HFFc6 (cell line): ENCODE data around the gene LIX1L. TPM values are rescaled to one million over a fixed set of nuclear protein-coding genes. Genes with fewer than 3 reads are reported as not detected.
A peak's percentile ranks its signal among the peaks of the same experiment; 100 is the strongest.

Experiments
- DNase-seq: peaks from one replicate; pipeline ENCODE4 v3.0.0-alpha.2; 2018
- H3K27ac Mint-ChIP-seq: 2 replicates; pipeline ENCODE4 v1.8.0; 2020; ENCODE audit warnings: mild to moderate bottlenecking, mixed read lengths
- H3K27me3 Mint-ChIP-seq: 2 replicates; pipeline ENCODE4 v1.8.0; 2021; ENCODE audit warnings: mild to moderate bottlenecking, moderate library complexity, mixed read lengths; ENCODE audit not compliant: insufficient read depth
- H3K36me3 Mint-ChIP-seq: 2 replicates; pipeline ENCODE4 v1.8.0; 2021; ENCODE audit warnings: low read depth, mixed read lengths
- H3K4me1 Mint-ChIP-seq: 2 replicates; pipeline ENCODE4 v1.8.0; 2020; ENCODE audit warnings: low read depth, mixed read lengths
- H3K4me3 Mint-ChIP-seq: 2 replicates; pipeline ENCODE4 v1.8.0; 2020; ENCODE audit warnings: mild to moderate bottlenecking, moderate library complexity, mixed read lengths
- H3K9me3 Mint-ChIP-seq: 2 replicates; pipeline ENCODE4 v1.8.0; 2020; ENCODE audit warnings: mild to moderate bottlenecking, mixed read lengths
- total RNA-seq, 6 experiments: library from RNA; stranded (reverse); fragmentation: NEBNext Ultra II Directional; extraction: Animal tissue kit (Norgen Biotek cat#: 25700); gene quantifications; 2 replicates in 1 of 6; 3 replicates in 5 of 6; pipeline ENCODE4 v1.2.3, GENCODE V29; 2021
- TF ChIP-seq, protein P1 (sequence below): fragments of 200-600 bp; sonication (generic); IDR thresholded peaks from 2 replicates; pipeline ENCODE4 v1.5.0; 2021; ENCODE audit warnings: antibody characterized with exemption, mild to moderate bottlenecking

LIX1L gene
- total RNA-seq, 6 experiments from 2014 or later, result 51.0 to 59.6 (median 56.1) TPM

GRCh38 chr1:145895471-145895870, 62.3 kb downstream of the LIX1L start:
- TF ChIP-seq, protein P1, sequence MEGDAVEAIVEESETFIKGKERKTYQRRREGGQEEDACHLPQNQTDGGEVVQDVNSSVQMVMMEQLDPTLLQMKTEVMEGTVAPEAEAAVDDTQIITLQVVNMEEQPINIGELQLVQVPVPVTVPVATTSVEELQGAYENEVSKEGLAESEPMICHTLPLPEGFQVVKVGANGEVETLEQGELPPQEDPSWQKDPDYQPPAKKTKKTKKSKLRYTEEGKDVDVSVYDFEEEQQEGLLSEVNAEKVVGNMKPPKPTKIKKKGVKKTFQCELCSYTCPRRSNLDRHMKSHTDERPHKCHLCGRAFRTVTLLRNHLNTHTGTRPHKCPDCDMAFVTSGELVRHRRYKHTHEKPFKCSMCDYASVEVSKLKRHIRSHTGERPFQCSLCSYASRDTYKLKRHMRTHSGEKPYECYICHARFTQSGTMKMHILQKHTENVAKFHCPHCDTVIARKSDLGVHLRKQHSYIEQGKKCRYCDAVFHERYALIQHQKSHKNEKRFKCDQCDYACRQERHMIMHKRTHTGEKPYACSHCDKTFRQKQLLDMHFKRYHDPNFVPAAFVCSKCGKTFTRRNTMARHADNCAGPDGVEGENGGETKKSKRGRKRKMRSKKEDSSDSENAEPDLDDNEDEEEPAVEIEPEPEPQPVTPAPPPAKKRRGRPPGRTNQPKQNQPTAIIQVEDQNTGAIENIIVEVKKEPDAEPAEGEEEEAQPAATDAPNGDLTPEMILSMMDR, result no peak
- Mint-ChIP-seq H3K4me3 (no peak overlapping the region), H3K4me1 (peaks cover 31% of the 10 kb centered on the region), H3K9me3 (no peaks in the 10 kb centered on the region), H3K27ac (no peak overlapping the region), H3K27me3 (peaks cover 1% of the 10 kb centered on the region; the same call in 1 of the 2 replicates), H3K36me3 (peaks cover 6% of the 10 kb centered on the region; the same call in 1 of the 2 replicates)
- no peak for DNase-seq

GRCh38 chr1:145893306-145894055, 64.3 kb downstream of the LIX1L start:
- no peak for DNase-seq
- TF ChIP-seq, protein P1, result no peak
- no peak overlapping the region for H3K4me3 Mint-ChIP-seq
- peaks cover 1% of the 10 kb centered on the region; the same call in 1 of the 2 replicates for H3K27me3 Mint-ChIP-seq
- H3K36me3 Mint-ChIP-seq, result peaks cover 6% of the 10 kb centered on the region; the same call in 1 of the 2 replicates
- H3K27ac Mint-ChIP-seq, result peak overlapping the region; percentile 100
- H3K9me3 Mint-ChIP-seq, result no peaks in the 10 kb centered on the region
- peaks cover 31% of the 10 kb centered on the region for H3K4me1 Mint-ChIP-seq

DNA sequence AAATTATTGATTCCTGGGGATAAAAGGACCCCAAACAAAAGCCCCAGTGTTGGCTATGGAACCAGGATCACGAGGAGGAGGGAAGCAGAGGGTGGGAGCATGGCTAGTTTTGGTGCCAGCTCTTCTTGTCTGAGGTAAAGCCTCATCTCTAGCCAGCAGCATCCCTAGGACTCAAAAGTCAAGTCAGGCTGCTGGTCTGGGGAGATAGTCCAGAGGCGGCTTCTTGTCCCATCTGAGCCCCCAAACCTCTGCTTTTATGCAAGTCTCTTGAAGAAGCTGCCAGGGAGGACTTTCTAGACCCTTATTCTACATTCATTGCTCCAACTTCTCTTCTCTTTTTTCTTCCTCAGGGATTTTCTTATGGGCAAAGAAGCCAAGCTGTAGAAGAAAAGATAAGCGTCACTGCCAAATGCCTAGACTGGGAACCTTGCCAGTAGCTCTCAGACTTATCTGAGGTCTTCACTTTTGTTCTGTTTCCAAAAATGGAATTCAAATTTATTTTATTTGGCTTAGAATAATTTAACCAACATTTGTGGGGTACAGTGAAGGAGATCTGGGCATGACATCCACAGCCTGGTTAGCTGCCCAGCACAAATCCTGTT, 65.2 kb downstream of the LIX1L start:
- Mint-ChIP-seq H3K36me3 (peaks cover 2% of the 10 kb centered on the region; the same call in 1 of the 2 replicates), H3K9me3 (no peaks in the 10 kb centered on the region), H3K4me3 (peak overlapping the region; percentile 87), H3K4me1 (peaks cover 31% of the 10 kb centered on the region), H3K27ac (peak overlapping the region; percentile 100), H3K27me3 (no peaks in the 10 kb centered on the region)
- TF ChIP-seq, protein P1, result no peak
- peak; percentile 10 for DNase-seq

DNA sequence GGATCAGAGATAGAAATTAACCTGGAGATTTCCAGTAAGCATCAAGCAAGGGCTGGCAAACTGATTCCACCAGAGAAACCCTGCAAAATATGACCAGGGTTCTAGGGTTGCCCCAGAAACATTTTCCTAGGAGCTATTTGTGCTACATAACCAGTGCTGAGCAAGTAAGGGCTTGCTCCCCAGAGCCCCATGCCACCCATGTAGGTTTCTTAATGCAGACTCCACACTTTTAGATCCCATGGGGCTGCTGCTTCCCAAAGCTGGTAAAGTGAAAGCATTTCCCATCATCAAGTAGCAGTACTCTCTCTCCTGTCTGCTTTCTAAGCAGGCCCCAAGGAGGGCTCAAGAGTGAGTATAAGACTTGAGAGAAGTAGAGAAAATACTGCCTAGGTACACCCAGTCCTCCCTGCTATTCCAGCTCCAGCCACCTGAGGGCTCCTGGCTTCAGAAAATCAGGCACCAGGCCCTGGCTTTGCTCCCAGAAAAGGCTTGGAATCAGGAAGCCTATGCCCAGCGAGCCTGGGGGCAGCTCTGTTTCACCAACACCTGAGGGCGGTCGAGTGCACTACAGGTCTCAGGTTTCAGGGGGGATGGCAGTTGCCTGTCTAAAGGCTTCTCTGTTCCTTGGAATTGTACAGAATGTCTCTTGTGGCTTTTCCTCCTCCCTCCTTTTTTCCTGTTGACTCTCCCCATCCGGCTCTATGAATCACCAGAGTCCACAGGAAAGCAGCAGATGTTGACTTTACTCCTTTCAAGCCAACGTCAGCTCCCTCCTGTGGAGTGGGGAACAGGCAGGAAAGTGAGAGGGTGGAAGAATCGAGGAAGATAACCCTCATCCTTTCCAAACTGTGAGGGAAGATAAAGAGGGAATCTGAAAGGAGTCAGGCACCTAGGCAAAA, 66.0 kb downstream of the LIX1L start:
- Mint-ChIP-seq H3K4me3 (peak overlapping the region; percentile 87), H3K36me3 (no peaks in the 10 kb centered on the region), H3K27me3 (no peaks in the 10 kb centered on the region), H3K27ac (peak overlapping the region; percentile 100), H3K4me1 (peaks cover 31% of the 10 kb centered on the region), H3K9me3 (no peaks in the 10 kb centered on the region)
- TF ChIP-seq, protein P1, result peak; percentile 97
- DNase-seq, result peak; percentile 100

GRCh38 chr1:145891143-145891542, 66.7 kb downstream of the LIX1L start:
- Mint-ChIP-seq H3K27ac (peak overlapping the region; percentile 100), H3K9me3 (no peaks in the 10 kb centered on the region), H3K36me3 (no peaks in the 10 kb centered on the region), H3K27me3 (no peaks in the 10 kb centered on the region), H3K4me1 (peaks cover 38% of the 10 kb centered on the region), H3K4me3 (no peak overlapping the region; the same call in 1 of the 2 replicates)
- TF ChIP-seq, protein P1, result no peak
- no peak for DNase-seq
